ENCODE measurements around the gene SPATA46.

The SPATA46 gene

DNA sequence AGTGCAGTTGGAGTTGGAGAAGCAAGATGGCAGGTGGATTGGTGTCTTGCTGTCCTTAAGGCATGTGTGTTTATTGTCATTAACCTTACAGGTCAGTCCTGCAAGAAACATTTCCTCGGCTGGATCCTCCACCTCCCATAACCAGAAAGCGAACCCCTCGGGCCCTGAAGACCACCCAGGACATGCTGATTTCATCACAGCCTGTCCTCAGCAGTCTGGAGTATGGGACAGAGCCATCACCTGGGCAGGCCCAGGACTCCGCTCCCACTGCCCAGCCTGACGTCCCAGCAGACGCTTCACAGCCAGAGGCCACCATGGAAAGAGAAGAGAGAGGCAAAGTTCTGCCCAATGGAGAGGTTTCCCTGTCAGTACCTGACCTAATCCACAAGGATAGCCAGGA is 6.4 kb upstream of the SPATA46 start:
- no peak overlapping the region for H2AFZ ChIP-seq (ENCODE audit: low read depth, low read length, severe bottlenecking)
- H3K27ac ChIP-seq (ENCODE audit: low read depth, low read length): no peak overlapping the region
- TF ChIP-seq, protein P1, sequence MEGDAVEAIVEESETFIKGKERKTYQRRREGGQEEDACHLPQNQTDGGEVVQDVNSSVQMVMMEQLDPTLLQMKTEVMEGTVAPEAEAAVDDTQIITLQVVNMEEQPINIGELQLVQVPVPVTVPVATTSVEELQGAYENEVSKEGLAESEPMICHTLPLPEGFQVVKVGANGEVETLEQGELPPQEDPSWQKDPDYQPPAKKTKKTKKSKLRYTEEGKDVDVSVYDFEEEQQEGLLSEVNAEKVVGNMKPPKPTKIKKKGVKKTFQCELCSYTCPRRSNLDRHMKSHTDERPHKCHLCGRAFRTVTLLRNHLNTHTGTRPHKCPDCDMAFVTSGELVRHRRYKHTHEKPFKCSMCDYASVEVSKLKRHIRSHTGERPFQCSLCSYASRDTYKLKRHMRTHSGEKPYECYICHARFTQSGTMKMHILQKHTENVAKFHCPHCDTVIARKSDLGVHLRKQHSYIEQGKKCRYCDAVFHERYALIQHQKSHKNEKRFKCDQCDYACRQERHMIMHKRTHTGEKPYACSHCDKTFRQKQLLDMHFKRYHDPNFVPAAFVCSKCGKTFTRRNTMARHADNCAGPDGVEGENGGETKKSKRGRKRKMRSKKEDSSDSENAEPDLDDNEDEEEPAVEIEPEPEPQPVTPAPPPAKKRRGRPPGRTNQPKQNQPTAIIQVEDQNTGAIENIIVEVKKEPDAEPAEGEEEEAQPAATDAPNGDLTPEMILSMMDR (IDR thresholded peaks at IDR 0.05; ENCODE audit: insufficient read depth, low read length, poor library complexity, severe bottlenecking): no peak
- TF ChIP-seq EZH2phosphoT487 (conservative IDR thresholded peaks at IDR 0.05; ENCODE audit: low read length): no peak

GRCh38 chr1:162381941-162382750 is 5.5 kb upstream of the SPATA46 start:
- Histone ChIP-seq H2AFZ (ENCODE audit: low read depth, low read length, severe bottlenecking) (no peak overlapping the region), H3K9me2 (replicated peaks; ENCODE audit: insufficient read depth, low read length) (no peaks in the 10 kb centered on the region), H3K27me3 (ENCODE audit: low read length) (no peaks in the 10 kb centered on the region), H3K4me2 (ENCODE audit: low read depth, low read length, poor library complexity, severe bottlenecking) (no peak overlapping the region), H3K27ac (ENCODE audit: low read depth, low read length) (no peak overlapping the region), H3F3A (ENCODE audit: insufficient read depth) (no peaks in the 10 kb centered on the region), H3K36me3 (ENCODE audit: low read length) (no peaks in the 10 kb centered on the region), H4K20me1 (ENCODE audit: low read depth, low read length) (no peaks in the 10 kb centered on the region), H3K79me2 (ENCODE audit: insufficient read depth, low read length) (no peaks in the 10 kb centered on the region), H3K4me3 (ENCODE audit: insufficient read depth, low read length, poor library complexity, severe bottlenecking) (no peak overlapping the region), H3K9me3 (ENCODE audit: insufficient read depth, low read length) (no peaks in the 10 kb centered on the region), H3K9ac (ENCODE audit: low read length) (no peak overlapping the region)
- TF ChIP-seq, protein P1 (IDR thresholded peaks at IDR 0.05; ENCODE audit: insufficient read depth, low read length, poor library complexity, severe bottlenecking): no peak
- TF ChIP-seq EZH2phosphoT487 (conservative IDR thresholded peaks at IDR 0.05; ENCODE audit: low read length): no peak

More for the DNA sequence above, 6.4 kb upstream of the SPATA46 start:
- Histone ChIP-seq H4K20me1 (ENCODE audit: low read depth, low read length) (no peaks in the 10 kb centered on the region), H3K4me3 (ENCODE audit: insufficient read depth, low read length, poor library complexity, severe bottlenecking) (no peak overlapping the region), H3K36me3 (ENCODE audit: low read length) (no peaks in the 10 kb centered on the region), H3K4me2 (ENCODE audit: low read depth, low read length, poor library complexity, severe bottlenecking) (no peak overlapping the region), H3K79me2 (ENCODE audit: insufficient read depth, low read length) (no peaks in the 10 kb centered on the region), H3K9me3 (ENCODE audit: insufficient read depth, low read length) (no peaks in the 10 kb centered on the region), H3K9ac (ENCODE audit: low read length) (no peak overlapping the region), H3F3A (ENCODE audit: insufficient read depth) (no peaks in the 10 kb centered on the region), H3K9me2 (replicated peaks; ENCODE audit: insufficient read depth, low read length) (no peaks in the 10 kb centered on the region), H3K27me3 (ENCODE audit: low read length) (no peaks in the 10 kb centered on the region)

DNA sequence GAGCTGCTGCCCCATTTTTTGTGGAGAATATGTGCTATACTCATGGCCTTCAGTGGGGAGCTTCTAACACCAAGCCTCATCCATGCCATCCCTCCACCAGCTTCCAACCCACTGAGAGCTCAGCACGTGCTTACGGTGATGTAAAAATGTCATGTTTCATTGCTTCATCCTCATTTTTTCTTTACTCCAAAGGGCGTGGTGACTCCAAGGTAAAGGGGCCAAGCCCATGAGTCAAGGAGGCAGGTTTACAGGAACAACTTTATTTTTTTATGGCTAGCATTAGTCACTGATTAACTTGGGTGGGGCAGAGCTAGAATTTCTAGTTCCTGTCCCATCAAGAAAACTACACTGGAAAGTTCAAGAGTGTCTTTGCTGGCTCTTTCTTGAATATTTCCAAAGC is 4.7 kb upstream of the SPATA46 start, which contains the start of gene C1orf226:
Gene C1orf226 (plus strand): TSS at position 346 of the 400 bp plus-strand sequence. CDS start 174 bp downstream, outside the sequence.
- H4K20me1 ChIP-seq (ENCODE audit: low read depth, low read length): no peaks in the 10 kb centered on the region
- no peaks in the 10 kb centered on the region for H3K27me3 ChIP-seq (ENCODE audit: low read length)
- no peaks in the 10 kb centered on the region for H3K36me3 ChIP-seq (ENCODE audit: low read length)
- no peaks in the 10 kb centered on the region for H3K79me2 ChIP-seq (ENCODE audit: insufficient read depth, low read length)
- no peak within 1 kb of the TSS for H3K4me2 ChIP-seq (ENCODE audit: low read depth, low read length, poor library complexity, severe bottlenecking)
- no peak within 1 kb of the TSS for H2AFZ ChIP-seq (ENCODE audit: low read depth, low read length, severe bottlenecking)
- no peak within 1 kb of the TSS for H3K4me3 ChIP-seq (ENCODE audit: insufficient read depth, low read length, poor library complexity, severe bottlenecking)
- H3K9ac ChIP-seq (ENCODE audit: low read length): no peak within 1 kb of the TSS
- no peaks in the 10 kb centered on the region for H3K9me2 ChIP-seq (replicated peaks; ENCODE audit: insufficient read depth, low read length)
- H3F3A ChIP-seq (ENCODE audit: insufficient read depth): no peaks in the 10 kb centered on the region
- H3K27ac ChIP-seq (ENCODE audit: low read depth, low read length): no peak within 1 kb of the TSS
- no peak for TF ChIP-seq EZH2phosphoT487 (conservative IDR thresholded peaks at IDR 0.05; ENCODE audit: low read length)
- TF ChIP-seq, protein P1 (IDR thresholded peaks at IDR 0.05; ENCODE audit: insufficient read depth, low read length, poor library complexity, severe bottlenecking): no peak
- H3K9me3 ChIP-seq (ENCODE audit: insufficient read depth, low read length): no peaks in the 10 kb centered on the region

Measured in SU-DHL-6 (cell line).